NB4 (cell line): ENCODE results near the gene CCSER1.

ENCODE experiments used
- CTCF ChIP-seq: IDR thresholded peaks from one replicate; pipeline ENCODE4 v1.5.1; 2012; ENCODE audit warnings: low read depth, low read length
- POLR2A ChIP-seq: IDR thresholded peaks from 2 replicates; pipeline ENCODE4 v1.6.1; 2011; ENCODE audit warnings: mild to moderate bottlenecking; ENCODE audit not compliant: insufficient read length; ENCODE audit errors: extremely low read depth
- TF ChIP-seq, protein P1 (sequence below): IDR thresholded peaks from 2 replicates; pipeline ENCODE4 v1.6.1; 2011; ENCODE audit warnings: low read depth, low read length

- TF ChIP-seq CTCF (no peak), POLR2A (no peak)
- TF ChIP-seq, protein P1, sequence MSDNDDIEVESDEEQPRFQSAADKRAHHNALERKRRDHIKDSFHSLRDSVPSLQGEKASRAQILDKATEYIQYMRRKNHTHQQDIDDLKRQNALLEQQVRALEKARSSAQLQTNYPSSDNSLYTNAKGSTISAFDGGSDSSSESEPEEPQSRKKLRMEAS = no peak
Observed at GRCh38 chr4:90904021-90904420, 776.8 kb downstream of the CCSER1 start.
